ENCODE data around the gene LARP4.
A peak's percentile ranks its signal among the peaks of the same experiment; 100 is the strongest.

The LARP4 gene

GRCh38 chr12:50402264-50403000 is 1.7 kb downstream of the LARP4 start:
- Histone ChIP-seq H3K9me2 (replicated peaks; ENCODE audit: control insufficient read depth, low read length) (no peaks in the 10 kb centered on the region), H3F3A (ENCODE audit: control insufficient read depth, insufficient read depth) (no peaks in the 10 kb centered on the region; the same call in 1 of the 2 replicates)
- TF ChIP-seq EZH2phosphoT487 (IDR thresholded peaks at IDR 0.05; ENCODE audit: borderline replicate concordance, low read length) (no peak), CTCF (IDR thresholded peaks at IDR 0.05; ENCODE audit: low read depth, low read length, poor library complexity, severe bottlenecking) (no peak)

DNA sequence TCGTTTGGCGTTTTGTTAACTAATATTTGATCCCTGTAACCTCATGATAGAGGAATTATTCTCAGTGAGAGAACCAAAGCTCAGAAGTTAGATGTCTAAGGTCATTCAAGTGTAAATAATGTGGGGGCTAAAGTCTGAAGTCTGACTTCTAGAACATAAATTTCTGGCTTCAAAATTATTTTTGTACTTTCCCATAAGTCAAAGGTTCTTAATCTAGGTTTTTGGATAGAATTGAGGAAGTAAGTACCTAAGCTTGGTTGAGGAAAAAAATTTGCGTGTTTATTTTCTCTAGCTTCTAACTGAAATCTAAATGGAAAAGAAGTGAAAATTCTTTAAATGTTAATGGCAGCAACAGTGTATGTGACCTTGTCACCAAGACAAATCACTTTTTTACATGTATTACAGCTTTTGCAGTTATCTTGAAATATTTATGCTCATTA is 2.3 kb downstream of the LARP4 start:
- Histone ChIP-seq H3K9me2 (replicated peaks; ENCODE audit: control insufficient read depth, low read length) (no peaks in the 10 kb centered on the region), H3K36me3 (ENCODE audit: control insufficient read depth, low read length) (peaks cover 17% of the 10 kb centered on the region), H4K20me1 (ENCODE audit: control insufficient read depth, insufficient read depth, low read depth, low read length) (0 out of 2 replicates have a peak, but pooled peaks cover 4% of the 10 kb centered on the region), H3F3A (ENCODE audit: control insufficient read depth, insufficient read depth) (no peaks in the 10 kb centered on the region; the same call in 1 of the 2 replicates), H3K27ac (ENCODE audit: low read depth, low read length) (peak overlapping the region; percentile 12), H3K9me3 (ENCODE audit: control insufficient read depth, insufficient read depth, low read length) (no peaks in the 10 kb centered on the region), H3K4me2 (ENCODE audit: low read length) (peak overlapping the region; percentile 69), H3K79me2 (ENCODE audit: control insufficient read depth, low read length) (peaks cover 73% of the 10 kb centered on the region), H3K4me1 (ENCODE audit: control insufficient read depth, low read length) (peaks cover 21% of the 10 kb centered on the region), H3K27me3 (ENCODE audit: control insufficient read depth, low read length) (no peaks in the 10 kb centered on the region), H3K4me3 (ENCODE audit: low read length) (peak overlapping the region; percentile 96)
- TF ChIP-seq CTCF (IDR thresholded peaks at IDR 0.05; ENCODE audit: low read depth, low read length, poor library complexity, severe bottlenecking) (no peak), EZH2phosphoT487 (IDR thresholded peaks at IDR 0.05; ENCODE audit: borderline replicate concordance, low read length) (no peak)

More at GRCh38 chr12:50402264-50403000, 1.7 kb downstream of the LARP4 start:
- peak overlapping the region; percentile 12 for H3K27ac ChIP-seq (ENCODE audit: low read depth, low read length)
- H3K4me1 ChIP-seq (ENCODE audit: control insufficient read depth, low read length), result peaks cover 21% of the 10 kb centered on the region
- no peaks in the 10 kb centered on the region for H3K27me3 ChIP-seq (ENCODE audit: control insufficient read depth, low read length)
- H3K79me2 ChIP-seq (ENCODE audit: control insufficient read depth, low read length), result peaks cover 67% of the 10 kb centered on the region
- H3K4me3 ChIP-seq (ENCODE audit: low read length), result peak overlapping the region; percentile 96
- no peaks in the 10 kb centered on the region for H3K9me3 ChIP-seq (ENCODE audit: control insufficient read depth, insufficient read depth, low read length)
- H3K4me2 ChIP-seq (ENCODE audit: low read length), result peak overlapping the region; percentile 69
- H4K20me1 ChIP-seq (ENCODE audit: control insufficient read depth, insufficient read depth, low read depth, low read length), result 0 out of 2 replicates have a peak, but pooled peaks cover 4% of the 10 kb centered on the region
- H3K36me3 ChIP-seq (ENCODE audit: control insufficient read depth, low read length), result peaks cover 17% of the 10 kb centered on the region

DNA sequence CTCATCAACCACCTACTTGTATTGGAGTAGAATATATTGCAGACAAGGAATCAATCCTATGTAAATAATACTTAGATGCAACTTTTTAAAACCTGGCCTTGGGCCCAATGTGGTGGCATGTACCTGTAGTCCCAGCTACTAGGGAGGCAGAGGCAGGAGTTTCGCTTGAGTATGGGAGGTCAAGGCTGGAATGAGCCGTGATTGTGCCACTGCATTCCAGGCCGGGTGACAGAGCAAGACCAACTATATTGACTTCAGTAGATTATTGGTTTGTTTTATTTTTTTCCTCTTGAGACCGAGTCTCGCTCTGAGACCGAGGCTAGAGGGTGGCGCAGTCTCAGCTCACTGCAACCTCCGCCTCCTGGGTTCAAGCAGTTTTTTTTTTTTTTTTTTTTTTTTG is 3.6 kb downstream of the LARP4 start:
- Histone ChIP-seq H4K20me1 (ENCODE audit: control insufficient read depth, insufficient read depth, low read depth, low read length) (peaks cover 8% of the 10 kb centered on the region; the same call in 1 of the 2 replicates), H3F3A (ENCODE audit: control insufficient read depth, insufficient read depth) (0 out of 2 replicates have a peak, but pooled peaks cover 2% of the 10 kb centered on the region)
- TF ChIP-seq EZH2phosphoT487 (IDR thresholded peaks at IDR 0.05; ENCODE audit: borderline replicate concordance, low read length) (no peak), CTCF (IDR thresholded peaks at IDR 0.05; ENCODE audit: low read depth, low read length, poor library complexity, severe bottlenecking) (no peak)

More for the DNA sequence above, 3.6 kb downstream of the LARP4 start:
- Histone ChIP-seq H3K27ac (ENCODE audit: low read depth, low read length) (no peak overlapping the region), H3K36me3 (ENCODE audit: control insufficient read depth, low read length) (peaks cover 21% of the 10 kb centered on the region), H3K4me2 (ENCODE audit: low read length) (no peak overlapping the region), H3K4me3 (ENCODE audit: low read length) (no peak overlapping the region), H3K9me2 (replicated peaks; ENCODE audit: control insufficient read depth, low read length) (no peaks in the 10 kb centered on the region), H3K27me3 (ENCODE audit: control insufficient read depth, low read length) (no peaks in the 10 kb centered on the region), H3K4me1 (ENCODE audit: control insufficient read depth, low read length) (peaks cover 21% of the 10 kb centered on the region), H3K79me2 (ENCODE audit: control insufficient read depth, low read length) (peaks cover 86% of the 10 kb centered on the region), H3K9me3 (ENCODE audit: control insufficient read depth, insufficient read depth, low read length) (no peaks in the 10 kb centered on the region)

Measured in DOHH2 (cell line).